Measurements from ENCODE around the gene CALM1.

- TF ChIP-seq, protein P1, sequence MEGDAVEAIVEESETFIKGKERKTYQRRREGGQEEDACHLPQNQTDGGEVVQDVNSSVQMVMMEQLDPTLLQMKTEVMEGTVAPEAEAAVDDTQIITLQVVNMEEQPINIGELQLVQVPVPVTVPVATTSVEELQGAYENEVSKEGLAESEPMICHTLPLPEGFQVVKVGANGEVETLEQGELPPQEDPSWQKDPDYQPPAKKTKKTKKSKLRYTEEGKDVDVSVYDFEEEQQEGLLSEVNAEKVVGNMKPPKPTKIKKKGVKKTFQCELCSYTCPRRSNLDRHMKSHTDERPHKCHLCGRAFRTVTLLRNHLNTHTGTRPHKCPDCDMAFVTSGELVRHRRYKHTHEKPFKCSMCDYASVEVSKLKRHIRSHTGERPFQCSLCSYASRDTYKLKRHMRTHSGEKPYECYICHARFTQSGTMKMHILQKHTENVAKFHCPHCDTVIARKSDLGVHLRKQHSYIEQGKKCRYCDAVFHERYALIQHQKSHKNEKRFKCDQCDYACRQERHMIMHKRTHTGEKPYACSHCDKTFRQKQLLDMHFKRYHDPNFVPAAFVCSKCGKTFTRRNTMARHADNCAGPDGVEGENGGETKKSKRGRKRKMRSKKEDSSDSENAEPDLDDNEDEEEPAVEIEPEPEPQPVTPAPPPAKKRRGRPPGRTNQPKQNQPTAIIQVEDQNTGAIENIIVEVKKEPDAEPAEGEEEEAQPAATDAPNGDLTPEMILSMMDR (IDR thresholded peaks at IDR 0.05; ENCODE audit: insufficient read depth, low read length, poor library complexity, severe bottlenecking) = no peak
- no peak for TF ChIP-seq EZH2phosphoT487 (conservative IDR thresholded peaks at IDR 0.05; ENCODE audit: low read length)
These were observed 60.4 kb downstream of the CALM1 start for GRCh38 chr14:90457186-90457585.
